ENCODE measurements around the gene YPEL2.

DNA sequence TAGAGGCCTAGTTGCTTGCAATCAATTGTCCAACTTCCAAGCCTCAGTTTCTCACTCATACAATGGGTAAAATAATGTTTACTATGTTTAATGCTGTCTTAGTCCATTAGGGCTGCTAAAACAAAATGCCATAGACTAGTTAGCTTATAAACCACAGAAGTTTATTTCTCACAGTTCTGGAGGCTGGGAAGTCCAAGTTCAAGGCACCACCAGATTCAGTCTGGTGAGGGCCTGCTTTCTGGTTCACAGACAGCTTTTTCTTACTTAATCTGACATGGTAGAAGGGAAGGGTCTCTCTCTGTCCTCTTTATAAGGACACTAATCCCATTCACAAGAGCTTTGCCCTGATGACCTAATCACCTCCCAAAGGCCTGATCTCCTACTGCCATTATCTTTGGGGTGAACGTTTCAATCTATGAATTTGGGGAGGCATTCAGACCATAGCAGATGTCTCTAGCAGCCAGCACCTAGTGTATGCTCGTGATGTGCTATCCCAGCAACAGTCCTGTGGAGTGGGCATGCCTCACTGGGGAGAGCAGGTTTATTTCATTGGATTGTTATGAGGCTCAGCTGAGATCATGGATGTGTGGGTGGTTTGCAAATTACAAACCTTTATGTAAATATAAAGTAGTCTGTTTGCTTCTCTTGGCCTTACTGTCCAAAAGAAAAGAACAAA lies 25.2 kb downstream of the YPEL2 start:
- TF ChIP-seq, protein P1, sequence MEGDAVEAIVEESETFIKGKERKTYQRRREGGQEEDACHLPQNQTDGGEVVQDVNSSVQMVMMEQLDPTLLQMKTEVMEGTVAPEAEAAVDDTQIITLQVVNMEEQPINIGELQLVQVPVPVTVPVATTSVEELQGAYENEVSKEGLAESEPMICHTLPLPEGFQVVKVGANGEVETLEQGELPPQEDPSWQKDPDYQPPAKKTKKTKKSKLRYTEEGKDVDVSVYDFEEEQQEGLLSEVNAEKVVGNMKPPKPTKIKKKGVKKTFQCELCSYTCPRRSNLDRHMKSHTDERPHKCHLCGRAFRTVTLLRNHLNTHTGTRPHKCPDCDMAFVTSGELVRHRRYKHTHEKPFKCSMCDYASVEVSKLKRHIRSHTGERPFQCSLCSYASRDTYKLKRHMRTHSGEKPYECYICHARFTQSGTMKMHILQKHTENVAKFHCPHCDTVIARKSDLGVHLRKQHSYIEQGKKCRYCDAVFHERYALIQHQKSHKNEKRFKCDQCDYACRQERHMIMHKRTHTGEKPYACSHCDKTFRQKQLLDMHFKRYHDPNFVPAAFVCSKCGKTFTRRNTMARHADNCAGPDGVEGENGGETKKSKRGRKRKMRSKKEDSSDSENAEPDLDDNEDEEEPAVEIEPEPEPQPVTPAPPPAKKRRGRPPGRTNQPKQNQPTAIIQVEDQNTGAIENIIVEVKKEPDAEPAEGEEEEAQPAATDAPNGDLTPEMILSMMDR (conservative IDR thresholded peaks at IDR 0.05 in 1 of 2, IDR thresholded peaks at IDR 0.05 in 1 of 2; ENCODE audit: low read depth in 1 of 2, low read length in 2 of 2): no peak
- no peak for TF ChIP-seq EZH2 (IDR thresholded peaks at IDR 0.05; ENCODE audit: low read length, missing control alignments)
